Muscle of leg (tissue), 11 donors: ENCODE results near the gene CCDC136. TPM values are rescaled to one million over a fixed set of nuclear protein-coding genes. Genes with fewer than 3 reads are reported as not detected.

Source experiments
- DNase-seq: peaks from one replicate; pipeline ENCODE4 v3.0.0; 2013
- H3K27ac ChIP-seq: one replicate; pipeline ENCODE4 v1.5.1; 2013; ENCODE audit warnings: mild to moderate bottlenecking, low read length, control low read depth
- H3K27me3 ChIP-seq: one replicate; pipeline ENCODE4 v1.6.1; 2013; ENCODE audit warnings: low read length; ENCODE audit not compliant: control insufficient read depth, insufficient read depth
- H3K36me3 ChIP-seq: one replicate; pipeline ENCODE4 v1.6.1; 2013; ENCODE audit warnings: low read length; ENCODE audit not compliant: control insufficient read depth, insufficient read depth
- H3K4me1 ChIP-seq: one replicate; pipeline ENCODE4 v1.6.1; 2013; ENCODE audit warnings: low read length; ENCODE audit not compliant: control insufficient read depth, insufficient read depth
- H3K4me3 ChIP-seq: one replicate; pipeline ENCODE4 v1.5.1; 2013; ENCODE audit warnings: low read length, control low read depth
- H3K9me3 ChIP-seq: replicated peaks from 2 replicates; pipeline ENCODE4 v1.6.1; 2013; ENCODE audit warnings: low read depth, low read length; ENCODE audit not compliant: control insufficient read depth
- WGBS: methylation state at CpG from one replicate; pipeline ENCODE4 v1.1.5; 2013; ENCODE audit warnings: missing lambda C conversion rate; ENCODE audit not compliant: insufficient coverage; 5-methylcytosine and 5-hydroxymethylcytosine counted together
- polyA plus RNA-seq, 8 donors: library from polyadenylated mRNA; unstranded; fragments of 120-200 nt; gene quantifications; one replicate each; pipeline versions ENCODE4 v1.2.1 to v1.2.3, GENCODE V29; 2013; ENCODE audit warnings: inconsistent platforms in 1 of 8, low replicate concordance in 1 of 8; ENCODE audit not compliant: insufficient read length in 8 of 8, insufficient read depth in 1 of 8
- total RNA-seq: library from RNA; stranded (reverse); fragments of 120-200 nt; gene quantifications from one replicate; pipeline ENCODE4 v1.2.4, GENCODE V29; 2013

The CCDC136 gene
- total and polyA plus RNA-seq, 9 donors: 10.7 to 21.5 (median 16.4) TPM

DNA sequence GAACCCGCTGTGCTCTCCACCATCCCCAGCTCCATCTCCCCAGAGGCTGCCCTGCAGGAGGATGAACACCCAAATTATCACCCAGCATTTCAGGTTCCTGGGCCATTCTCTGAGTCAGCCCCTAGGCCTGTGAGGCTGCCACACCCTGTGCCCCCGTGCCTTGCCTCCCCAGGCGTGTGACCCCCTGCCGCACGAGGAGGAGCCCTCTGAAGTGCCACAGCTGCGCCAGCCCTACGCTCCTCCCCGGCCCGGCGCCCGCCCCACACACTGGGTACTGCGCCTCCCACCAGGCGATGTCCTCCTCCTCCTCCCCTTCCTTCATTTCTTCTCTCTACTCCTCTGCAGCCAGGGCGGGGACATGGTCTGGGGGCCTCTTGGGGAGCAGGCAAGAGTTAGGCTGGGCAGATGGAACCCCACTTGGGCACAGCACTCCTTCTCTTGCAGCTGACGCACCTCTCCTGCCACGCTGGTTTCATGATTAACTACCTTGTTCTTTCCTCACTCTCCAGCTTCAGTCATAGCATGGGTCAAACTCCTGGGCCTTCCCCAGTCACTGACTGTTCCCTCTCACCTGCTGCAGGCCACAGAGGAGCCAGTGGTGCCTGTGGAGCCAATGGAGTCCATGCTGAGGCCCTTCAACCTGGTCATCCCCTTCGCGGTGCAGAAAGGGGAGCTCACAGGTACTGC, 58.2 kb downstream of the CCDC136 start:
- Histone ChIP-seq H3K9me3 (no peaks in the 10 kb centered on the region), H3K36me3 (peaks cover 98% of the 10 kb centered on the region), H3K4me1 (no peaks in the 10 kb centered on the region), H3K27me3 (no peaks in the 10 kb centered on the region), H3K4me3 (no peak overlapping the region), H3K27ac (no peak overlapping the region)
- whole genome bisulfite sequencing: 87% methylated on average over 16 of the region's 18 CpGs
- DNase-seq: no peak

DNA sequence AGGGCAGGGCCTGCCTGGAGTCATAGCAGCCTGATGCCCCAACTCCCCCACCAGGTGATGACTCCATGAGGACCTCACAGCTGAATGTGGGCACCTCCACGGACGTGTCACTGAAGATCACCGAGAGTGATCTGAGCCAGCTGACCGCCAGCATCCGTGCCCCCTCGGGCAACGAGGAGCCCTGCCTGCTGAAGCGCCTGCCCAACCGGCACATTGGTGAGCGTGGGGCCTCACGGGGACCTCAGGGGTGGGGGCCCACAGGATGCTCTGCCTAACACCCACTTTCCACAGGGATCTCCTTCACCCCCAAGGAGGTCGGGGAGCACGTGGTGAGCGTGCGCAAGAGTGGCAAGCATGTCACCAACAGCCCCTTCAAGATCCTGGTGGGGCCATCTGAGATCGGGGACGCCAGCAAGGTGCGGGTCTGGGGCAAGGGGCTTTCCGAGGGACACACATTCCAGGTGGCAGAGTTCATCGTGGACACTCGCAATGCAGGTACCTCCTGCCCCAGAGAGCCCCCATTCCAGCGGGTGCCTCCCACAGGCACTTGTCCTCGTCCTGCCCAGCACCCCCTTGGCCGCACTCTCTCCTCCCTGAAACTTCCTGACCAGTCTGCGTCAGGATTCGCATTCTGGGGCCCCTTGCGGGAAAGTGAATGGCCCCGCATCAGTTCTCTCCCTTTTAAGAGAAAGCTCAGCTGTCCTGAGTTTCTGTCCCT, 60.9 kb downstream of the CCDC136 start:
- Histone ChIP-seq H3K36me3 (peaks cover 95% of the 10 kb centered on the region), H3K9me3 (no peaks in the 10 kb centered on the region), H3K4me3 (no peak overlapping the region), H3K4me1 (no peaks in the 10 kb centered on the region), H3K27me3 (no peaks in the 10 kb centered on the region), H3K27ac (no peak overlapping the region)
- WGBS: 91% methylated on average over 27 of the region's 28 CpGs
- DNase-seq: no peak

DNA sequence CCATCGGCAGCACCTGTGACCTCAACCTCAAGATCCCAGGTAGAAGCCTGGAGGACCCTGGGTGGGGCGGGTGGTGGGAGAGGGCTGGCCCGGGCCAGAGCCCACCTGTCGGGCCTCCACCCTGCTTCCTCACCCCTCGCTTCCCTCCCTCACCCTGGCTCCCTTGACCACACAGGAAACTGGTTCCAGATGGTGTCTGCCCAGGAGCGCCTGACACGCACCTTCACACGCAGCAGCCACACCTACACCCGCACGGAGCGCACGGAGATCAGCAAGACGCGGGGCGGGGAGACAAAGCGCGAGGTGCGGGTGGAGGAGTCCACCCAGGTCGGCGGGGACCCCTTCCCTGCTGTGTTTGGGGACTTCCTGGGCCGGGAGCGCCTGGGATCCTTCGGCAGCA, 62.0 kb downstream of the CCDC136 start:
- Histone ChIP-seq H3K36me3 (peaks cover 92% of the 10 kb centered on the region), H3K27ac (no peak overlapping the region), H3K27me3 (no peaks in the 10 kb centered on the region), H3K4me1 (peaks cover 6% of the 10 kb centered on the region), H3K4me3 (no peak overlapping the region), H3K9me3 (no peaks in the 10 kb centered on the region)
- no peak for DNase-seq
- 82% methylated on average over 23 of the region's 23 CpGs for WGBS

DNA sequence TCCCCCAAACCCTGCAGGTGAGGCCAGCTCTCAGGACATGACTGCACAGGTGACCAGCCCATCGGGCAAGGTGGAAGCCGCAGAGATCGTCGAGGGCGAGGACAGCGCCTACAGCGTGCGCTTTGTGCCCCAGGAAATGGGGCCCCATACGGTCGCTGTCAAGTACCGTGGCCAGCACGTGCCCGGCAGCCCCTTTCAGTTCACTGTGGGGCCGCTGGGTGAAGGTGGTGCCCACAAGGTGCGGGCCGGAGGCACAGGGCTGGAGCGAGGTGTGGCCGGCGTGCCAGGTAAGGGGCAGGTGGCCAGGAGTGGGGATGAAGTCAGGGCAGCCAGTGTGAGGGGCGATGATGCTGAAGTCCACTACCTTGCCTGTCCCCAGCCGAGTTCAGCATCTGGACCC, 62.6 kb downstream of the CCDC136 start:
- 94% methylated on average over 21 of the region's 21 CpGs for WGBS
- no peaks in the 10 kb centered on the region for H3K27me3 ChIP-seq
- no peak for DNase-seq
- H3K27ac ChIP-seq: peak overlapping the region; percentile 3
- no peak overlapping the region for H3K4me3 ChIP-seq
- no peaks in the 10 kb centered on the region for H3K9me3 ChIP-seq
- peaks cover 12% of the 10 kb centered on the region for H3K4me1 ChIP-seq
- peaks cover 92% of the 10 kb centered on the region for H3K36me3 ChIP-seq

DNA sequence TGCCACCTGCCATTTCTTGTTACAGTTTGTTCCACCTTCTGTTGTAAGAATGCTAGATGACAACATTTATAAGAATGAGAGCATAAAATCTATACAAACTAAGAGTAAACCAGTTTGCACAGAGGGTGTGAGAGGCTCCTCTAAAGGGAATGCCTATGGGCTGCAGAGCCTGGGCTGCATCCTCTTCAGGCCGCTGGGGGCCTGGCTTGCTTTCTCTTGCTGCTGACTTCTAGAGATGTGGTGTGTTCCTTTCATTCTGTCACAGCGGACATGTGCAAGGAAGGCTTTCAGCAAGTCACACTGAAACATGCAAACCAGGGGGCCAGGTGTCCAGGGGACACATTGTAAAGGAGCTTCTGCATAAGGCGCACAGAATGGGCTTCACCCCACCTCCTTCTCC, 63.8 kb downstream of the CCDC136 start:
- peaks cover 23% of the 10 kb centered on the region for H3K4me1 ChIP-seq

DNA sequence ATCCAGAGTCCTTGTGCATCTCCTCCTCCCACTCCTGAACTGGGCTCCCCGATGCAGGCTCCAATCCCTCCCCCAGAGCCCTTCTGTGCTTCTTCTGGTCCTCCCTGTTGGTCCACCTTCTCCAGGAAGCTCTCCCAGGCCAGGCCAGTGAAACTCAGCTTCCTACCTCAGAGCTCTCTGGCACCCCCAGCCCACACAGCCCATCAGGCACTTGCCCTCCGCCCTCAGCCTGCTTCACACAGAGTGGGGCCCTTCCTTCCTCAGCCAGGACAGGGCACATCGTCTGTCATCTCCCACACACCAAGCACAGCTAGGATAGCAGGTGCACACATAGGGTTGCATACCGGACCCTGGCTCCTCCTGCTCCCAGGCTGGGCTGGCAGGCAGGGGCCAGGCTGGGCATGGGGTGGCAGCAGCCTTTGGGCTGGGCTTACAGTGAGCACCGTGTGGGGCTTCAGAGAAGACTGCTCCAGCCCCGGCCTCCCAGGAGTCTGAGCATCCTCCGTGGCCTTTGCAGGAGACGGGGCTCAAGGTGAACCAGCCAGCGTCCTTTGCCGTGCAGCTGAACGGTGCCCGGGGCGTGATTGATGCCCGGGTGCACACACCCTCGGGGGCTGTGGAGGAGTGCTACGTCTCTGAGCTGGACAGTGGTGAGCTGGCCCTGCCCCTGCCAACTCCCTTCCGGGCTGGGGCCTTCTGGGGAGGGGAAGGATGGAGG, 64.4 kb downstream of the CCDC136 start:
- WGBS: 82% methylated on average over 15 of the region's 17 CpGs
- Histone ChIP-seq H3K4me3 (no peak overlapping the region), H3K36me3 (peaks cover 83% of the 10 kb centered on the region), H3K4me1 (peaks cover 29% of the 10 kb centered on the region), H3K27me3 (no peaks in the 10 kb centered on the region), H3K27ac (no peak overlapping the region), H3K9me3 (no peaks in the 10 kb centered on the region)
- no peak for DNase-seq

More for the DNA sequence above, 63.8 kb downstream of the CCDC136 start:
- H3K27ac ChIP-seq: peak overlapping the region; percentile 10
- peaks cover 89% of the 10 kb centered on the region for H3K36me3 ChIP-seq
- H3K27me3 ChIP-seq: no peaks in the 10 kb centered on the region
- DNase-seq: no peak
- no peak overlapping the region for H3K4me3 ChIP-seq
- H3K9me3 ChIP-seq: no peaks in the 10 kb centered on the region
- 82% methylated on average over 3 of the region's 3 CpGs for WGBS

- peak; percentile 67 for DNase-seq
- H3K4me1 ChIP-seq: peaks cover 35% of the 10 kb centered on the region
- peak overlapping the region; percentile 32 for H3K27ac ChIP-seq
- H3K27me3 ChIP-seq: no peaks in the 10 kb centered on the region
- no peaks in the 10 kb centered on the region for H3K9me3 ChIP-seq
- WGBS: 47% methylated on average over 10 of the region's 18 CpGs
- H3K4me3 ChIP-seq: no peak overlapping the region
- peaks cover 60% of the 10 kb centered on the region for H3K36me3 ChIP-seq
Measured at GRCh38 chr7:128858380-128859231, 66.8 kb downstream of the CCDC136 start.

DNA sequence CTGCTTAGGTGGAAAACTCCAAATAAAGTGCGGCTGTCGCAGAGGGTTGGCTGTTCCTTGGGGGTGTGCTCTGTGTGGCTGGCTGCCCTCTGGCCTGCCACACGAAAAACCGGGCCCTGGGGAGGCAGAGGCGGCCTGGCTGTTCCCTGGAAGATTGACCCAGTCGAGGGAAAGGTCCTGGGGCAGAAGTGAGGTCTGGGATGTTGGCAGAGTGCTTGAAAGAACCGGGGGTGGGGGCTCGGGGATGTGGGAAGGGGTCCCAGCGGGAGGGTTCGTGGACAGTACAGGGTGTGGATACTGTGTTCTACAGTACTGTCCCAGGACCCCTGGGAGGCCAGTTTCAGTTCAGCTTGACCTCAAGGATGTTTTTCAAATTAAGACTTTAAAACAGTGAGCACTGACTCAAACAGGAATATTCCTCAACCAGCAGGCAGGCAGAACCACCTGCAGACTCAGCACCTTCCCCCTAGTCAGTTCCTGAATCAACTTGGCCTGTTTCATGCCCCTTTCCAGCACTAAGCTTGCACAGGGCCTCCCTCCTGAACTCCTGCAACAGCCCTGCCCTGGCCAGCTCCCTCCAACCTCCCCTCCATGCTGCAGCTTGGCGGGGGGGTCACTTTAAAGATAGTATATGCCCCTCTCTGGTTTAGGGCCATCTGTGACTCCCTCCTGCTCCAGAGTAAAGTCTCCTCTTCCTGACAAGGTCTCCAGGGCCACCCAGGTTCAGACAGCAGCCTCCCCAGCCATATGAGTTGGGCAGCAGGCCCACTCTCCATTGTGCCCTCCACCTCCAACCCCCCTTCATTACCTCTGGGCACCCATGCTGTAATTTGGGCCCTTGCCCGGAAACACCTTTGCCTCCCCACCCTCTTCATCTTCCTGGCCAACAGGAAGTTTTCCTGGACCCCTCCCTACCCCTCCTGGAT, 67.7 kb downstream of the CCDC136 start:
- Histone ChIP-seq H3K9me3 (no peaks in the 10 kb centered on the region), H3K27ac (peak overlapping the region; percentile 59), H3K36me3 (peaks cover 53% of the 10 kb centered on the region), H3K4me1 (peaks cover 42% of the 10 kb centered on the region), H3K27me3 (no peaks in the 10 kb centered on the region), H3K4me3 (no peak overlapping the region)
- WGBS: 23% methylated on average over 11 of the region's 12 CpGs
- peak; percentile 41 for DNase-seq
